CD4-positive, alpha-beta T cell (primary cell): ENCODE data around the gene TMEM132D. TPM values are rescaled to one million over a fixed set of nuclear protein-coding genes. Genes with fewer than 3 reads are reported as not detected.

Source experiments
- ATAC-seq: fragments of 200-7000 bp; cut with Tn5 transposase; one replicate; pipeline ENCODE4 v1.10.0; 2022; ENCODE audit warnings: mild to moderate bottlenecking; ENCODE audit not compliant: poor library complexity
- CTCF ChIA-PET: fragments of 350-600 bp; sonication (Branson Sonifier 250); formaldehyde crosslinking; loops from one replicate; lab custom pipeline; 2021; ENCODE audit warnings: antibody characterized with exemption, inconsistent platforms; lab: Charles Lee
- POLR2A ChIA-PET: fragments of 350-600 bp; sonication (Branson Sonifier 250); formaldehyde crosslinking; loops from one replicate; lab custom pipeline; 2021; ENCODE audit warnings: antibody characterized with exemption, inconsistent platforms; lab: Charles Lee
- DNase-seq, 14 experiments: peaks; one replicate each; pipeline ENCODE4 v3.0.0-alpha.2; 2013 to 2020; ENCODE audit warnings: mixed read lengths in 2 of 14
- H3K27ac ChIP-seq, 2 donors: one replicate each; pipeline versions ENCODE4 v1.5.1 to v1.7.0; 2013; ENCODE audit warnings: low read length in 2 of 2, low read depth in 1 of 2, mild to moderate bottlenecking in 1 of 2
- H3K27me3 ChIP-seq, 2 experiments: 1 replicate in 1 of 2; 2 replicates in 1 of 2; pipeline versions ENCODE4 v1.6.1 to v1.7.0; 2013; ENCODE audit warnings: low read length in 2 of 2, control low read depth in 1 of 2, mild to moderate bottlenecking in 1 of 2, moderate library complexity in 1 of 2; ENCODE audit not compliant: insufficient read depth in 2 of 2, control insufficient read depth in 1 of 2
- H3K36me3 ChIP-seq: one replicate; pipeline ENCODE4 v1.6.1; 2013; ENCODE audit warnings: low read length, control low read depth; ENCODE audit not compliant: insufficient read depth
- H3K4me1 ChIP-seq: one replicate; pipeline ENCODE4 v1.6.1; 2013; ENCODE audit warnings: low read length, control low read depth; ENCODE audit not compliant: insufficient read depth
- H3K4me3 ChIP-seq: one replicate; pipeline ENCODE4 v1.5.1; 2013; ENCODE audit warnings: mild to moderate bottlenecking, low read length, moderate library complexity
- H3K9me3 ChIP-seq, 2 experiments: 1 replicate in 1 of 2; 2 replicates in 1 of 2; pipeline versions ENCODE4 v1.6.1 to v1.7.0; 2013; ENCODE audit warnings: low read length in 2 of 2, mild to moderate bottlenecking in 2 of 2, control low read depth in 1 of 2, moderate library complexity in 1 of 2; ENCODE audit not compliant: control insufficient read depth in 1 of 2, insufficient read depth in 1 of 2
- H3K27ac Mint-ChIP-seq: one replicate; pipeline ENCODE4 v1.8.0; 2020; ENCODE audit warnings: mixed read lengths
- H3K27me3 Mint-ChIP-seq: one replicate; pipeline ENCODE4 v1.8.0; 2021; ENCODE audit warnings: mixed read lengths
- H3K36me3 Mint-ChIP-seq: one replicate; pipeline ENCODE4 v1.8.0; 2021; ENCODE audit warnings: low read depth, mixed read lengths
- H3K4me1 Mint-ChIP-seq: one replicate; pipeline ENCODE4 v1.8.0; 2021; ENCODE audit warnings: low read depth, mixed read lengths
- H3K4me3 Mint-ChIP-seq: one replicate; pipeline ENCODE4 v1.8.0; 2020; ENCODE audit warnings: mild to moderate bottlenecking, mixed read lengths
- H3K9me3 Mint-ChIP-seq: one replicate; pipeline ENCODE4 v1.8.0; 2020; ENCODE audit warnings: mixed read lengths
- intact Hi-C, 2 experiments: fragments of 100-400 bp; cut with DNase I in 1 of 2; cut with micrococcal nuclease in 1 of 2; formaldehyde crosslinking; loops; one replicate each; pipeline versions ENCODE4 v1.15.1 to v1.9.0; 2023 to 2025; cut with DNase I, micrococcal nuclease
- total RNA-seq, 174 experiments: library from RNA in 2 of 174; stranded (reverse) in 2 of 174; gene quantifications; one replicate each; pipeline ENCODE4 v1.2.3 and lab custom pipeline; 2021 to 2026
- TF ChIP-seq, protein P1 (sequence below): fragments of 200-600 bp; IDR thresholded peaks from one replicate; pipeline ENCODE4 v1.8.0; 2022; ENCODE audit warnings: antibody characterized with exemption, mild to moderate bottlenecking

The TMEM132D gene
- total RNA-seq, 2 experiments from 2014 or later: not detected

- ChIA-PET POLR2A (no interaction called here), CTCF (no interaction called here)
- Mint-ChIP-seq H3K27me3 (no peaks in the 10 kb centered on the region), H3K4me3 (no peak overlapping the region), H3K4me1 (no peaks in the 10 kb centered on the region), H3K9me3 (peaks cover 2% of the 10 kb centered on the region), H3K27ac (no peak overlapping the region), H3K36me3 (no peaks in the 10 kb centered on the region)
- no peaks in the 10 kb centered on the region for H3K4me1 ChIP-seq
- no peak for ATAC-seq
- peaks cover 0 to 10% of the 10 kb centered on the region in 2 experiments for H3K9me3 ChIP-seq
- H3K27me3 ChIP-seq: no peaks in the 10 kb centered on the region
- DNase-seq: no peak
- no peaks in the 10 kb centered on the region for H3K36me3 ChIP-seq
- no peak overlapping the region for H3K4me3 ChIP-seq
- no peak overlapping the region for H3K27ac ChIP-seq
- intact Hi-C loops: no loop called here
- TF ChIP-seq, protein P1, sequence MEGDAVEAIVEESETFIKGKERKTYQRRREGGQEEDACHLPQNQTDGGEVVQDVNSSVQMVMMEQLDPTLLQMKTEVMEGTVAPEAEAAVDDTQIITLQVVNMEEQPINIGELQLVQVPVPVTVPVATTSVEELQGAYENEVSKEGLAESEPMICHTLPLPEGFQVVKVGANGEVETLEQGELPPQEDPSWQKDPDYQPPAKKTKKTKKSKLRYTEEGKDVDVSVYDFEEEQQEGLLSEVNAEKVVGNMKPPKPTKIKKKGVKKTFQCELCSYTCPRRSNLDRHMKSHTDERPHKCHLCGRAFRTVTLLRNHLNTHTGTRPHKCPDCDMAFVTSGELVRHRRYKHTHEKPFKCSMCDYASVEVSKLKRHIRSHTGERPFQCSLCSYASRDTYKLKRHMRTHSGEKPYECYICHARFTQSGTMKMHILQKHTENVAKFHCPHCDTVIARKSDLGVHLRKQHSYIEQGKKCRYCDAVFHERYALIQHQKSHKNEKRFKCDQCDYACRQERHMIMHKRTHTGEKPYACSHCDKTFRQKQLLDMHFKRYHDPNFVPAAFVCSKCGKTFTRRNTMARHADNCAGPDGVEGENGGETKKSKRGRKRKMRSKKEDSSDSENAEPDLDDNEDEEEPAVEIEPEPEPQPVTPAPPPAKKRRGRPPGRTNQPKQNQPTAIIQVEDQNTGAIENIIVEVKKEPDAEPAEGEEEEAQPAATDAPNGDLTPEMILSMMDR: no peak
Measured at GRCh38 chr12:129570796-129571400, 332.9 kb downstream of the TMEM132D start.

GRCh38 chr12:129566800-129567199 is 337.0 kb downstream of the TMEM132D start:
- H3K36me3 ChIP-seq: no peaks in the 10 kb centered on the region
- no peaks in the 10 kb centered on the region for H3K27me3 Mint-ChIP-seq
- ATAC-seq (no peak), DNase-seq (no peak)
- H3K9me3 ChIP-seq: peaks cover 0 to under 1% of the 10 kb centered on the region in 2 experiments
- H3K4me1 Mint-ChIP-seq: no peaks in the 10 kb centered on the region
- H3K36me3 Mint-ChIP-seq: no peaks in the 10 kb centered on the region
- H3K4me3 ChIP-seq: no peak overlapping the region
- H3K27ac Mint-ChIP-seq: no peak overlapping the region
- H3K4me3 Mint-ChIP-seq: no peak overlapping the region
- TF ChIP-seq, protein P1: no peak
- ChIA-PET CTCF (no interaction called here), POLR2A (no interaction called here)
- peaks cover 2% of the 10 kb centered on the region for H3K9me3 Mint-ChIP-seq
- H3K27me3 ChIP-seq: no peaks in the 10 kb centered on the region
- no peak overlapping the region for H3K27ac ChIP-seq
- no peaks in the 10 kb centered on the region for H3K4me1 ChIP-seq
- intact Hi-C loops: no loop called here

DNA sequence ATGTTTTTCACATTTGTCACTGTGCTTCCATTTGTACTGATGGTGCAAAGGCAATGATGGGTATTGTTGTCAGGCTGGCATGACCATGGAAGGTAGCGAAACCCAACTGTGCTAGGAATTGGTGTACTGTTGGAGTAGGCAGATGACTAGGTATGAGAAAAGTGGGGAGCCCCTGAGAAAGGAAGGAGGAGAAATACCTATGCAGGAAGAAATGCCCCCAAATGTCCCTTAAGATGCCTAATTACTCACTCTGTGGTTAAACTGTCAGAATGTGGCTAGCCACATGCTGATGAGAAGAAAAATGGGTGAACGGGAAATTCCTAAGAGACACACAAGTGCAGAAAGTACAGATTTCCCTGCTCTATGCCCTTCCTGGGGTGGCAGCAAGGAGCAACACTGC is 339.1 kb downstream of the TMEM132D start:
- TF ChIP-seq, protein P1: no peak
- Histone ChIP-seq H3K4me3 (no peak overlapping the region), H3K4me1 (no peaks in the 10 kb centered on the region), H3K27ac (no peak overlapping the region), H3K27me3 (no peaks in the 10 kb centered on the region), H3K9me3 (no peaks in the 10 kb centered on the region), H3K36me3 (no peaks in the 10 kb centered on the region)
- intact Hi-C loops: no loop called here
- DNase-seq: no peak
- no peak overlapping the region for H3K4me3 Mint-ChIP-seq
- ChIA-PET CTCF (no interaction called here), POLR2A (no interaction called here)
- H3K4me1 Mint-ChIP-seq: no peaks in the 10 kb centered on the region
- no peaks in the 10 kb centered on the region for H3K27me3 Mint-ChIP-seq
- no peak for ATAC-seq
- no peaks in the 10 kb centered on the region for H3K9me3 Mint-ChIP-seq
- no peaks in the 10 kb centered on the region for H3K36me3 Mint-ChIP-seq
- H3K27ac Mint-ChIP-seq: no peak overlapping the region
